GM03348 (cell line): ENCODE results near the gene HSD17B13.

Experiments
- DNase-seq: peaks from one replicate; pipeline ENCODE4 v3.0.0; 2012; ENCODE audit warnings: low spot score

Gene HSD17B13

DNA sequence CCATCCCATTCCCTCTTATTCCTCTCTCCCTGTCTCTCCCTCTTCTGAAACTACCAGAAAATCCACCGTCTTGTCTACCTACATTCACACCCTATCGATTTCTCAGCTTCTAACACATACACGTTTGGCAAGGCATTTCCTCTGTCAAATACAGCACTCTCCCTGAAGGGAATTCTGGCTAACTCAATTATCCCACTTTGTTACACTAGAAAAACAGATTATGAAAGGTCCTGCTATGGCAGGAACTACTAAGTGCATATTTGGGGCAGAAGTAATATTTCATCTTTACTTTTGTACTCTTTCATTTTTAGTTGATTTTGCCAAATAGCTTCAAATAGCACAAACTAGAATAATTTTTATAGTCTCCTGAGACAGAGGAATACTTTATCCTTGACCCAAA lies 55.7 kb downstream of the HSD17B13 start:
- DNase-seq = no peak

DNA sequence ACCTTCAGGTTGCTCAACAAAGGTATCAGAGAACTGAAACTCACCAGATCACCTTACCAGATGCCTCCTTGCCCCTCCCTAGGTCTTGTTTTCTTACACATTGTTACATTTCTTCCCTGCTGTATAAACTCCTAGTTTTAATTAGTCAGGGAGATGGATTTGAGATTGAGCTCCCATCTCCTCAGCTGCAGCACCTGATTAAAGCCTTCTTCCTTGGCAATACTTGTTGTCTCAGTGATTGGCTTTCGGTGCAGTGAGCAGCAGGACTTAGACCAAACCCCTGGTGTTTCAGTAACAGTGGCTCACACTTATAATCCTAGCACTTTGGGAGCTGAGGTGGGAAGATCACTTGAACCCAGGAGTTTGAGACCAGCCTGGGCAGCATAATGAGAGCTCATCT lies 59.8 kb downstream of the HSD17B13 start:
- no peak for DNase-seq

- DNase-seq = no peak
Observed at GRCh38 chr4:87260477-87260876, 62.2 kb downstream of the HSD17B13 start.

DNA sequence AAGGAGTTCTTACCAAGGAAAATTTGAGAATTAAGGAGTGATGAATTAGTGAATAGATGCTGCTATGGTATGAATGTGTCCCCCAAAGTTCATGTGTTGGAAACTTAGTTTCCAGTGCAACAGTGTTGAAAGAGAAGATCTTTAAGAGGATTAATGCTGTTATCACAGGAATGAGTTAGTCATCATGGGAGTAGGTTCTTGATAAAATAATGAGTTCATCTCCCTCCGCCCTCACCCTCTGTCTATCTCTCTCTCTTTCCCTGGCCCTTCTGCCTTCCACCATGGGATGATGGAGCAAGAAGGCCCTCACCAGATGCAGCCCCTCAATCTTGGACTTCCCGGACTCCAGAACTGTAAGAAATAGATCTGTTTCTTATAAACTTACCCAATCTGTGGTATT lies 64.0 kb downstream of the HSD17B13 start:
- DNase-seq = no peak

GRCh38 chr4:87257523-87257922 lies 65.2 kb downstream of the HSD17B13 start:
- no peak for DNase-seq

- DNase-seq = no peak
Observed at GRCh38 chr4:87255755-87256154, 66.9 kb downstream of the HSD17B13 start.
